MG63 (cell line): ENCODE results near the gene PHF13. TPM values are rescaled to one million over a fixed set of nuclear protein-coding genes. Genes with fewer than 3 reads are reported as not detected.

Experiments
- DNase-seq: peaks from one replicate; pipeline ENCODE4 v3.0.0-alpha.2; 2020
- H3K27me3 ChIP-seq: fragments of 250-450 bp; sonication (Bioruptor Pico); 2 replicates; pipeline ENCODE4 v1.5.1; 2020; ENCODE audit warnings: mild to moderate bottlenecking, moderate library complexity
- H3K36me3 ChIP-seq: fragments of 250-450 bp; sonication (Bioruptor Pico); 2 replicates; pipeline ENCODE4 v1.5.1; 2020; ENCODE audit warnings: mild to moderate bottlenecking, moderate library complexity
- H3K4me3 ChIP-seq: fragments of 250-450 bp; sonication (Bioruptor Pico); 2 replicates; pipeline ENCODE4 v1.5.1; 2020; ENCODE audit warnings: mild to moderate bottlenecking, moderate library complexity
- H3K9me3 ChIP-seq: fragments of 250-450 bp; sonication (Bioruptor Pico); 2 replicates; pipeline ENCODE4 v1.5.1; 2020; ENCODE audit warnings: mild to moderate bottlenecking, moderate library complexity
- total RNA-seq: library from RNA; depleted of rRNA; stranded (reverse); fragments of >200 nt; shearing (Covaris generic); gene quantifications from 2 replicates; pipeline ENCODE4 v1.2.3, GENCODE V29; 2014; ENCODE audit warnings: low replicate concordance

The PHF13 gene
- total RNA-seq, 1 experiment from 2014 or later, result 20.0 TPM

DNA sequence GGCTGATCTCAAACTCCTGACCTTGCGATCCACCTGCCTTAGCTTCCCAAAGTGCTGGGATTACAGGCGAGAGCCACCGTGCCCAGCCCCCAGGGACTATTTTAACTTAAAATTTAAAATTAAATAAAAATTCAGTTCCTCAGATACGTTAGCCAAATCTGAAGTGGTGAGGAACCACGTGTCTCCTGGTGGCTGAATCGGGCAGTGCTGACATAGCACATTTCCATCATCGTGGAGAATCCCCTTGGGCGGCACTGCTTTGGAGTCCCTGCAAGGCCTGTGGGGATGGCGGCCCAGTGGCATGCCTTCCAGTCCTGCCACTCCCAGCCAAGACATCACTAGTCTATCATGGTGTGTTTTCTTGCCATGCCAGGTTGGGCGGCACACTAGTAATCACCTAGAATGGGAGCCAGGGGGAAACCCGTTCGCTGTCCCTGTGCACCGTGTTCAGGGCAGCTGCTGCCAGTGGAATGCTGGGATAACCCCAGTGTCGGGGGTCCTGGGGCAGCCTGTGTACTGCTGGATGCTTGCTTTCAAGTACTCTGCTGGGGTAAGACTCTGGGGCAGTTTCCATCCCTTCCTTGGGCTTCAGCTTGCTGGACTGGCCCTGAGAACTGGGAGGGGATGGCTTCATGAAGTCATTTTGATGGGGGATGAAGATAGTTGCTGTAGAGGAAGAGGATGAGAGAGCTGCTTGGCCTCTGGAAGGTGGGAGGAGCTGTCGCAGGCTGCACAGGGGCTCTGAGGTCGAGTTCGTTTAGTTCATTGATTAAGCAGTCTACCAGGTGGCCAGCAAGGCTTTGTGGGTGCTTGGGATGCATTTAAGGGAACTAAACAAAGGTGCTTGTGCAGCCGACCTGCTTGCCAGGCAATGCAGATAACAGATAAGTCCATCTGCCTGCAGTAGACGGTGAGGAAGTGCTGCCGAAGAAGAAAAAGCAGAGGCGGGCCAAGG lies 29.1 kb upstream of the PHF13 start:
- Histone ChIP-seq H3K4me3 (no peak overlapping the region), H3K9me3 (no peaks in the 10 kb centered on the region), H3K27me3 (no peaks in the 10 kb centered on the region), H3K36me3 (peaks cover 4% of the 10 kb centered on the region; the same call in 1 of the 2 replicates)
- no peak for DNase-seq

DNA sequence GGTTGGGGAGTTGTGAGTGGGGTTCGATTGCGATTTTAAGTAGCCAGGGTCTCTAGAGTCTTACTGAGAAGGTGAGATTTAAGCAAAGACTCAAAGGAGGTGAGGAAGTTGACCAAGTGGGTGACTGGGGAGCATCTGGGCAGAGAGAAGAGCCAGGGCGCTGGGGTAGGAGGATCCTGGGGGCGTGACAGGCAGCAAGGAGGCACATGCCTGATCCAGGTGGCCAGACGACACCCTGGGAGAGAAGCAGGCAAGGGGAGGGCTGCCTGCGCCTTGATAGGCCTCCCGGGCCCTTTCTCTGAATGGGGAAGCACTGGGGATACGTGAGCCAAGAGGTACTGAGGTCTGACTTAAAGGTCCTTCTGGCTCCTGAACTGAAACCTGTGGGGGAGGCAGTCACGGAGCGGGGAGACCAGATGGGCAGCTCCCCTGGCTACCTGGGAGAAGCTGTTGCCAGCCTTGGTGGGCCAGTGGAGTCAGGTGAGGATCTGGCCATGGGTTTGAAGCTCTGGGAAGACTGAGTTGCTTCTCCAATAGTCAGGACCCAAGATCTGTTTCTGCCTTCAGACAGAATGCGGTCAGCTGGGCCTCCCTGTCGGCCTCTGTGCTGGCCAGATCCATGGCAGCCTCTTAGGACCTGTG lies 28.3 kb upstream of the PHF13 start:
- H3K27me3 ChIP-seq, result no peaks in the 10 kb centered on the region
- H3K36me3 ChIP-seq, result peaks cover 4% of the 10 kb centered on the region
- no peak overlapping the region for H3K4me3 ChIP-seq
- H3K9me3 ChIP-seq, result no peaks in the 10 kb centered on the region
- no peak for DNase-seq

DNA sequence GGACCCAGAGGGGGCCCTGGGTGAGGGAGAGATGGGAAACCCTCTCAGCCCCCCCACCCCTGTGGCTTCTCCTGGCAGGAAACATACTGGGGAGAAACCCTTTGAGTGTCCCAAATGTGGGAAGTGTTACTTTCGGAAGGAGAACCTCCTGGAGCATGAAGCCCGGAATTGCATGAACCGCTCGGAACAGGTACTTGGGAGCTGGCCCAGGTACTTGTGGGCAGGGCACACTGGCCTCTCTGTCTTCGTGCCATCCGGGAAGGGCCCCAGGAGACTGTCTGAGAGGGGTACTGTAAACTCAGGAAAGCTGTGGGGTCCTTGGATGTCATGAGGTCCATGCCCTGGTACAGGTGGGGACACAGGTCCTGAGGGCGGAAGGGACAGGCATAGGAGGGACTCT lies 27.7 kb upstream of the PHF13 start:
- no peak for DNase-seq
- Histone ChIP-seq H3K27me3 (no peaks in the 10 kb centered on the region), H3K9me3 (no peaks in the 10 kb centered on the region), H3K36me3 (peaks cover 4% of the 10 kb centered on the region), H3K4me3 (no peak overlapping the region)

DNA sequence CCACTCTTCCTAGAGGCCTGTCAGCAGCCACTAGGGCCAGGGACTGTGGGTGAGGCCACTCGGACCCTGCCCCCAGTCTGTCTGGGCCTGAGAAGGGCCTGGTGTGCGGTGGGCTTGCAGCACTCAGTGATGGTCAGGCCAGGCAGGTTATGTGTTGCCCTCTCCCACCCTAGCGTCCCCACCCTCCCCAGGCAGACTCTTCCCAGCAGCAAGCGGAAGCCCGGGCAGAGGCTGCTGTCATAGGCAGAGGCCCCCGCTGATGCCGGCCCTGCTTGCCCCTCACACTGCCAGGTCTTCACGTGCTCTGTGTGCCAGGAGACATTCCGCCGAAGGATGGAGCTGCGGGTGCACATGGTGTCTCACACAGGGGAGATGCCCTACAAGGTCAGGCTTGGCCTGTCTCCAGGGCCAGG lies 27.1 kb upstream of the PHF13 start:
- Histone ChIP-seq H3K36me3 (peaks cover 4% of the 10 kb centered on the region), H3K27me3 (no peaks in the 10 kb centered on the region), H3K4me3 (no peak overlapping the region), H3K9me3 (no peaks in the 10 kb centered on the region)
- no peak for DNase-seq

DNA sequence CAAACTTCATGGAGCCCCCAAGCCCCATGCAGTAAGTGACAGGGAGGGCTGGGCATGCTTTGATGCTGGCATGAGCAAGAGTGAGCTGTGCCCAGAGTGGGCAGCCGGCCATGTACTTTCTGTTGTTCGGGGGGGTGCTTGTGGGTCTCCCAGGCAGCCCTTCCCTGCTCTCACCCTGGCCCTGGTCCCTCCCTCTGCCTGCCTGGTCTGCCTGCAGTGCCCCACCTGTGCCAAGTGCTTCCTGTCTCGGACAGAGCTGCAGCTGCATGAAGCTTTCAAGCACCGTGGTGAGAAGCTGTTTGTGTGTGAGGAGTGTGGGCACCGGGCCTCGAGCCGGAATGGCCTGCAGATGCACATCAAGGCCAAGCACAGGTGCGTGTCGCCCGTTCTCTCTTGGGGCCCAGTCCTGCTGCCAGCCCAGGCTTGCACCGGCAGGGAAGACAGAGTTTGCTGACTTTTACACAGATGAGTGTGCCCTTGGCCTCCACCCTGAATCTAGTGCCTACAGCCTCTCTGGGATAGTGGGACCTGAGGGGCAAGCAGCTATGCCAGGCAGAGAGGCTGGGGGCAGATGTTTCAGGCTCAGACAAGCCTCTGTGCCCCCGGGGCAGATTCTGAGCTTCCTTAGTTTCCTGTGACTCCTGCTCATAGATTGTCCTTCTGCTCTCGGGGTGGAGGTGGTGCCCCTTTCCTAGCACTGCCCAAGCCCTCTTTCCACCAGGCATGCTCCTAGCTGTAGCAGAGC lies 26.1 kb upstream of the PHF13 start:
- Histone ChIP-seq H3K9me3 (no peaks in the 10 kb centered on the region), H3K27me3 (no peaks in the 10 kb centered on the region), H3K4me3 (no peak overlapping the region), H3K36me3 (peaks cover 9% of the 10 kb centered on the region)
- DNase-seq, result peak; percentile 62

DNA sequence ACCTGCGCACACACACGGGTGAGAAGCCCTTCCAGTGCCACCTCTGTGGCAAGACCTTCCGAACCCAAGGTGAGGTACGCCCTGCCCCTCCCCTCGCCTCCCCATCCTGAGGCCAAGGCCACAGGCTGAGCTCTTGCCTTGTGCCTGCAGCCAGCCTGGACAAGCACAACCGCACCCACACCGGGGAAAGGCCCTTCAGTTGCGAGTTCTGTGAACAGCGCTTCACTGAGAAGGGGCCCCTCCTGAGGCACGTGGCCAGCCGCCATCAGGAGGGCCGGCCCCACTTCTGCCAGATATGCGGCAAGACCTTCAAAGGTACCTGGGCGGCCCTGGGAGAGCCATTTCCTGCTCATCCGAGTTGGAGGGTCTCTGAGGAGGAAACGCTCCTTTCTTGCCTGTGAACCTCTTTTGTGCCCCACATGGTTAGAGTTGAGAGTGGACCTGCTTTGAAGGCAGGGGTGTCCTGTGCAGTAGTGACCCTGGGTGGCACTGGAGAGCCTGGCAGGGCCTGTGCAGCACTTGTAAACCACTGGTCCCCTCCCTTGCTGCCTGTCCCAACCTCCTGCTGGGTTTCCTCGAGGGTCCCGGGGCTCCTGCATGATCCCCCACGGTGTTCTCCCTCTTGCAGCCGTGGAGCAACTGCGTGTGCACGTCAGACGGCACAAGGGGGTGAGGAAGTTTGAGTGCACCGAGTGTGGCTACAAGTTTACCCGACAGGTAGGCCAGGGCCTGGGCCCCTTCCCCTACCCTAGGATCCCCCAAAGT lies 25.2 kb upstream of the PHF13 start:
- Histone ChIP-seq H3K9me3 (no peaks in the 10 kb centered on the region), H3K4me3 (no peak overlapping the region), H3K36me3 (peaks cover 16% of the 10 kb centered on the region), H3K27me3 (no peaks in the 10 kb centered on the region)
- no peak for DNase-seq

DNA sequence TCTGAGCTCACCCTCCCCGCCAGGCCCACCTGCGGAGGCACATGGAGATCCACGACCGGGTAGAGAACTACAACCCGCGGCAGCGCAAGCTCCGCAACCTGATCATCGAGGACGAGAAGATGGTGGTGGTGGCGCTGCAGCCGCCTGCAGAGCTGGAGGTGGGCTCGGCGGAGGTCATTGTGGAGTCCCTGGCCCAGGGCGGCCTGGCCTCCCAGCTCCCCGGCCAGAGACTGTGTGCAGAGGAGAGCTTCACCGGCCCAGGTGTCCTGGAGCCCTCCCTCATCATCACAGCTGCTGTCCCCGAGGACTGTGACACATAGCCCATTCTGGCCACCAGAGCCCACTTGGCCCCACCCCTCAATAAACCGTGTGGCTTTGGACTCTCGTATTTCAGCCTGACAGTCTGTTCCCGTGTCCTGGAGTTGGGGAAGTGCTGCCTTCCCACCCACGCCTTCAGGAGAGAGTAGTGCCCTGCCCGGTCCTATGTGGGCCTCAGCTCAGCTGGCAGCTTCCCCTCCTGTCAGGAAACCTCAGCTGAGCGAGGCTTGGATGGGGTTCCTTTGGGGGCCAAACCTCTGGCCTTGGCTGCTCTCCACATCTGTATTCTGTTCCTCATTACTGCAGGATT lies 24.5 kb upstream of the PHF13 start:
- Histone ChIP-seq H3K36me3 (peaks cover 20% of the 10 kb centered on the region), H3K4me3 (no peak overlapping the region), H3K27me3 (no peaks in the 10 kb centered on the region), H3K9me3 (no peaks in the 10 kb centered on the region)
- no peak for DNase-seq

DNA sequence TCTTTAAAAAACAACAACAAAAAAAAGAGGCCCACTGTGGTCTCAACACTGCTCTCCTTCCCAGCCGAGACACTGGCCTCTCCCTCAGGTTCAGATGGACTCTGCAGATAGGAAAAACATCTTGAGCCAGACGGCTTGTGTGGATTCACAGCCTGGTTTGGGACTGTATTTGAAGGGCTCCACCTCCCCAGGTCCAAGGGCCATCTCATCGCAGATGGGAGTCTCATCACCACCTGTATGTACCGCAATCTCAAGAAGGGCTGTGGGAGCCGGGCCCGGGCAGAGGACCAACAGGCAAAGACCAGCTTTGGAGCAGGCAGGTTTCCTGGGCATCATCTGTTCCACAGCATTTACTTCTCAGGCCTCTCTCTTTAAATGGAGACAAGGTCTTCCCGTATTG lies 23.5 kb upstream of the PHF13 start:
- DNase-seq, result no peak
- Histone ChIP-seq H3K27me3 (no peaks in the 10 kb centered on the region), H3K36me3 (peaks cover 20% of the 10 kb centered on the region), H3K4me3 (no peak overlapping the region), H3K9me3 (no peaks in the 10 kb centered on the region)

DNA sequence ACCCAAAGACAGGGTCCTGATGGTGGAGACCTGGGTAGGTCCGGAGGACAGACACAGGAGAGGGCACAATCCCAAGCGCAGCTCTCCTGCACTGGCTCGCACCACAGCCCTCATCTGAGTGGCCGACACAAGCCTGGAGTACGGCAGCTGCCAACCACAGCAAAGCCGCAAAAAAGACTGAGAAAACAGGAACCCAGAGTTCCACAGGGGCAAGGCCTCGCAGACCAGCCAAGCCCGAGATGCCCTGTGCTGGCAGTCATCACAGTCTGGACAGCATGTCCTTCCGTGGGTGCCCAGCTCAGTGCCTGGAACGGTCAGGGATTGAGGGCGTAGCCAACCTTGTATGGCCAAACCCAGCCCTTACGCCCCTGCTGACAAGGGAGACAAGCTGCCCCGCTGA lies 22.3 kb upstream of the PHF13 start:
- H3K4me3 ChIP-seq, result no peak overlapping the region
- no peaks in the 10 kb centered on the region for H3K27me3 ChIP-seq
- no peak for DNase-seq
- H3K9me3 ChIP-seq, result no peaks in the 10 kb centered on the region
- peaks cover 28% of the 10 kb centered on the region for H3K36me3 ChIP-seq

DNA sequence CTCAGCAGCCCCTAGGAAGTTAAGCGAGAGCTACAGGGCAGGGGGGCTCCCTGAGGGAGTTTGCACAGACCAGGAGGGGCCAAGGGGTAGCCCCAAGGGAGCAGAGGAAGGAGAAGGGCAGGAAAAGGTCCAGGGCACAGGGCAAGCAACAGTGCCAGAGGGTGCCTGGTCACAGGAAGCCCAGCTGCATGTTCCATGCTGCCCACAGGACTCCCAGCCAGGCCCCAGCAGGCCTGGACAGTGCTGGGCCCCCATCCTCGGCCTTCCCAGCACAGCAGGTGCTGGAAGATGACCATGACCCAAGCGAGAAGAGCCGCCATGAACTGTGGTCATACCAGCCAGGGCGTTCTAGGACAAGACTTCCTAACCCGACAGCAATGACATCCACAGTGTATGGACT lies 21.9 kb upstream of the PHF13 start:
- DNase-seq, result no peak
- peaks cover 33% of the 10 kb centered on the region for H3K36me3 ChIP-seq

DNA sequence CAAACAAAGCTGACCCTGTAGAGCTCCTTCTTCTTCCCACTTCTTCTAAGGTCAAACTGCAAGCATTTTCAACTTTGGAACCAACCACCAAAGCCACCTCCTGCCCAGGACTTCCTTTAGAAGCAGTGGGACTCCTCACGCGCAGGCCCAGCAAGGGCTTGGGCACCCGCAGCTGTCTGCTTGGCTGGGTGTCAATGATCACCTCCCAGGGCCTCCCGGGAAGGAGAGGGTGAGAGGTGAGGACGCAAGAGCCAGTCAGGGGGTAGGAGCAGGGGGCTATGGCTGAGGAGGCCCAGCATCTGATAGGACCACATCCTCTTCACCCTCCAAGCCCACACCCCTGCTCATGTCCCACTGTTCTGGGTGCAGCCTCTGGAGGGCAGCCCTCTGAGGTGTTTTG lies 21.1 kb upstream of the PHF13 start:
- Histone ChIP-seq H3K36me3 (peaks cover 40% of the 10 kb centered on the region), H3K4me3 (no peak overlapping the region), H3K9me3 (no peaks in the 10 kb centered on the region), H3K27me3 (no peaks in the 10 kb centered on the region)
- DNase-seq, result no peak

More for the DNA sequence above, 21.9 kb upstream of the PHF13 start:
- H3K4me3 ChIP-seq, result no peak overlapping the region
- no peaks in the 10 kb centered on the region for H3K9me3 ChIP-seq
- no peaks in the 10 kb centered on the region for H3K27me3 ChIP-seq

DNA sequence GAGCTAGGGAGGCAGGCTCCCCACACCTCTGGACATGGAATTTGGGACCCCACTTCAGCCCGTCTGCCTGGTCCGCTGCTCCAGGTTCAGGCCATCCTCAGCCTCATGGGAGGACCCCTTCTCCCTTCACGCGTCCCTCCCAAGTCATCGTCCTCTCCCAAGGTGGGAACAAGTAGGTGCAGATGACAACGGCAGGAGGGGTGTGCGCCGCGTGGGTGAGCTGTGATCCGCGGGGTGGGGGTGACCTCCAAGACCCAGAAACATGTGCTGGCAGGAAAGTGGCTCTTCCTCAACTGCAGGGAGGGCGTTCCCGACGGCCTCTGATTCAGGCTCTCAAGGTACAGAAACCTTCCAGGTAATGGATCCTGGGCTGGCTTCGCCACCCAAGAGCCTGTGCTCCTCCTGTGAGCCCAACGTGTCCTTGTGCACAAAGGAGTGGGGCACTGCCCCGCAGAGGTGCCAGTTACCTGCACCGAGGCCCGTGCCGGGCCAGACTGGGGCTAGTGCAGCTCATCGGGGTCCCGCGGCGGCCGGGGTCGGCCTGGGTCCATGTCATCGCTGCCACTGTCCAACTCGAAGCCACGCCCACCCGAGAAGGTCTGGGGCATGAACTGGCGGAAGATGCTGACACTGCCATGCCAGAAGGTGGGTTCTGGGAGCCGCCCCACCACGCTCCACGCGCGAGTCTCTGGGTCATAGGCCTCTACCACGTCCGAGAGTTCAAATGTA lies 20.5 kb upstream of the PHF13 start:
- no peak for DNase-seq
- Histone ChIP-seq H3K27me3 (no peaks in the 10 kb centered on the region), H3K9me3 (no peaks in the 10 kb centered on the region), H3K36me3 (peaks cover 41% of the 10 kb centered on the region), H3K4me3 (no peak overlapping the region)

DNA sequence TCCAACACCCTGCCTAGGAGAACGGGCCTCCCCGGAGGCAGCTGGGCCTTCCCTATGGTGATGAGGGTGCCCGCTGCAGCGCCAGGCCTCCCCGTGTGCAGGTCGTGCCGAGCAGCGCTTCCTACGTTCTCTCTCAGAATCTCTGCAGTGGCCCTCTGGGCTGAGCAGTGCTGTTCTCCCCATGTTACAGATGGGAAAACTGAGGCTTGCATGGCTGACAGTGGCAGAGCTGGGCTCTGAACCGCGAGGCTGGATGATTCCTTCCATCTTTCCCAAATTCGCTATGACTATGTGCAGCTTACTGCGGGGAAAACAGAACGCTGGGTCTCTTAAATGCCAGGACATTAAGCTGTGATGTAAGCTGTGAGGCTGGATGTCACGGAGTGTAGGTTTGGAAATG lies 19.7 kb upstream of the PHF13 start:
- H3K27me3 ChIP-seq, result no peaks in the 10 kb centered on the region
- peaks cover 45% of the 10 kb centered on the region for H3K36me3 ChIP-seq
- no peak overlapping the region for H3K4me3 ChIP-seq
- H3K9me3 ChIP-seq, result no peaks in the 10 kb centered on the region
- DNase-seq, result no peak

DNA sequence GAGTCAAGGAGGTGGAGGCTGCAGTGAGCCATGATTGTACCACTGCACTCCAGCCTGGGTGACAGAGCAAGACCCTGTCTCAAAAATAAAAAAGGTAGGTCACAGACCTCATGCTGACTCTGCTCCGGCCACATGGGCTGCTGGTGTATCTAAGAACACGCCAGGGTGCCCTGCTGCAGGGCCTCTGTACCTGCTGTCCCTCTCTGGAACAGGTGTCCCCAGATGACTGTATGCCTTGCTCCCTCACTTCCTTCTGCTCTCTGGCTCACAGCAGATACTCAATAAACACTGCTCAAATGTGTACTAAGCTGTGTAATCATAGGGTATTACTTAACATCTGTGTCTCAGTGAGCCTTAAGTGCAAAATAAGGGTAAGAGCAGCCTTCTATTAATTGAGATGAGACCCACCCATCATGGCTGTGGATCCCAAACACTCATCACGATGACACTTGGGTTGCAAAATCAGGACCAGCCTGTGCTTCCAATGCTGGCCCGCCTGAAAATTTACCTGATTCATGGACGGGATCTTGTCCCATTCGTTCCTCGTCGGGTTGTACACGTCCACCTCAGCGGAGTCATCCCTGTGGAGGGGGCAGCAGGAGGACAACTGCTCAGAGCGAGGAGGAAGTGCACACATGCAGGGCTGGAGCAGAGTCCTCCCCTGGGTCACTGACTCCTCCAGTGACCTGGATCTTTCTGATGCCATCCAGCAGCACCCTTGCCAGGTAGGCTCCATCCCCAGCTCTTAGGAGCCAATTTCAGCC lies 18.4 kb upstream of the PHF13 start:
- peaks cover 51% of the 10 kb centered on the region for H3K36me3 ChIP-seq

DNA sequence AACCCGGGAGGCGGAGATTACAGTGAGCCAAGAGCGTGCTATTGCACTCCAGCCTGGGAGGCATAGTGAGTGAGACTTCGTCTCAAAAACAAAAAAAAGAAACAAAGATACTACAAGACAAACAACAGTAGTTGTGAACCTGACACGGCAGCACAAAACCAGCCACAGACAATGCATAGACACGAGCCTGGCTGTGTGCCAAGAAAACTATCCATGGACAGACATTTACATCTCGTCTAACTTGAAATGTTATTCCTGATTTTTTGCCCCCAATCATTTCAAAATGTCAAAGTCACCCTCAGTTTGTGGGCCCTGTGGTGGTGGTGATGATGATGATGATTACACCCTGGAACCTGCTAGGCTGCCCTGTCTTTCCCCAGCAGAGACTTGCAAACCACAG lies 17.2 kb upstream of the PHF13 start:
- H3K36me3 ChIP-seq, result peaks cover 54% of the 10 kb centered on the region
- no peaks in the 10 kb centered on the region for H3K9me3 ChIP-seq
- no peaks in the 10 kb centered on the region for H3K27me3 ChIP-seq
- DNase-seq, result no peak
- no peak overlapping the region for H3K4me3 ChIP-seq

More for the DNA sequence above, 18.4 kb upstream of the PHF13 start:
- Histone ChIP-seq H3K4me3 (no peak overlapping the region), H3K9me3 (no peaks in the 10 kb centered on the region), H3K27me3 (no peaks in the 10 kb centered on the region)
- no peak for DNase-seq
